ENCODE results near the gene BRD8.
"Not testable (repeated sequence)": the region's sequence is repeated elsewhere in the genome, so short reads cannot be mapped to it uniquely, and the experiment has no call there.

The BRD8 gene

DNA sequence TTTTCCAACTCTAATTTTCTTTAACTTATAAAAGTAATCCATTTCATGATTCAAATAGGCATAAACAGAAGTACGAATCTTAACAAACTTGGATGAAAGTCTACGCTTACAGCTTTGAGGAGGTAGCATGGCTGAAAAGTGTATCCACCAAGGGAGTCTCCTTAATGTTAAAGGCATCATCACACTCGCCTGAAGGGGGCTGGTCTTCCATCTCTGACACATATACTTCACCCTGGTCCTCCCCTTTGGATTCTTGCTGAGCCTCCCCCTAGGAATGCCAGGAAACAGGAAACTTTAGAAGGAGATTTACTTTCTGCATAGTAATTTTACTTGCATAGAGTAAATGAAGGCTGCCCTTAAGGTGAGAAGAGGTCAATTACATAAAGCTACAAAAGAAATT lies 28.9 kb downstream of the BRD8 start:
- TF ChIP-seq EZH2 (IDR thresholded peaks at IDR 0.05) (no peak), POLR2AphosphoS5 (IDR thresholded peaks at IDR 0.05; ENCODE audit: borderline replicate concordance, low read depth, low read length) (no peak), FOXP2 (optimal IDR thresholded peaks at IDR 0.05; ENCODE audit: control extremely low read depth, extremely low read length, insufficient read depth) (no peak)

GRCh38 chr5:138148811-138149210 lies 29.6 kb downstream of the BRD8 start:
- Histone ChIP-seq H3K36me3 (ENCODE audit: insufficient read depth, low read length) (no peaks in the 10 kb centered on the region), H3K27ac (no peak overlapping the region), H3K9me3 (ENCODE audit: low read depth, low read length) (no peaks in the 10 kb centered on the region), H3K9ac (ENCODE audit: insufficient read length) (no peak overlapping the region), H3K4me3 (no peak overlapping the region)
- no peak for DNase-seq (ENCODE audit: low read depth, low spot score)
- TF ChIP-seq POLR2AphosphoS5 (IDR thresholded peaks at IDR 0.05; ENCODE audit: borderline replicate concordance, low read depth, low read length) = no peak
- no peak for TF ChIP-seq FOXP2 (optimal IDR thresholded peaks at IDR 0.05; ENCODE audit: control extremely low read depth, extremely low read length, insufficient read depth)
- TF ChIP-seq EZH2 (IDR thresholded peaks at IDR 0.05) = no peak

More for the DNA sequence above, 28.9 kb downstream of the BRD8 start:
- no peak overlapping the region for H3K9ac ChIP-seq (ENCODE audit: insufficient read length)
- DNase-seq (ENCODE audit: low read depth, low spot score) = no peak
- H3K4me3 ChIP-seq = no peak overlapping the region
- H3K36me3 ChIP-seq (ENCODE audit: insufficient read depth, low read length) = no peaks in the 10 kb centered on the region
- no peaks in the 10 kb centered on the region for H3K9me3 ChIP-seq (ENCODE audit: low read depth, low read length)
- no peak overlapping the region for H3K27ac ChIP-seq

GRCh38 chr5:138143578-138143977 lies 34.9 kb downstream of the BRD8 start:
- not testable (repeated sequence) for H3K9me3 ChIP-seq (ENCODE audit: low read depth, low read length); H3K36me3 ChIP-seq (ENCODE audit: insufficient read depth, low read length); H3K4me3 ChIP-seq; H3K9ac ChIP-seq (ENCODE audit: insufficient read length); H3K27ac ChIP-seq; DNase-seq (ENCODE audit: low read depth, low spot score)

- no peak overlapping the region for H3K27ac ChIP-seq
- no peak overlapping the region for H3K4me3 ChIP-seq
- H3K36me3 ChIP-seq (ENCODE audit: insufficient read depth, low read length) = no peaks in the 10 kb centered on the region
- no peak for TF ChIP-seq EZH2 (IDR thresholded peaks at IDR 0.05)
- TF ChIP-seq FOXP2 (optimal IDR thresholded peaks at IDR 0.05; ENCODE audit: control extremely low read depth, extremely low read length, insufficient read depth) = no peak
- no peak for TF ChIP-seq POLR2AphosphoS5 (IDR thresholded peaks at IDR 0.05; ENCODE audit: borderline replicate concordance, low read depth, low read length)
- no peak overlapping the region for H3K9ac ChIP-seq (ENCODE audit: insufficient read length)
- no peaks in the 10 kb centered on the region for H3K9me3 ChIP-seq (ENCODE audit: low read depth, low read length)
- DNase-seq (ENCODE audit: low read depth, low spot score) = no peak
These were observed 36.7 kb downstream of the BRD8 start for GRCh38 chr5:138141734-138142133.

DNA sequence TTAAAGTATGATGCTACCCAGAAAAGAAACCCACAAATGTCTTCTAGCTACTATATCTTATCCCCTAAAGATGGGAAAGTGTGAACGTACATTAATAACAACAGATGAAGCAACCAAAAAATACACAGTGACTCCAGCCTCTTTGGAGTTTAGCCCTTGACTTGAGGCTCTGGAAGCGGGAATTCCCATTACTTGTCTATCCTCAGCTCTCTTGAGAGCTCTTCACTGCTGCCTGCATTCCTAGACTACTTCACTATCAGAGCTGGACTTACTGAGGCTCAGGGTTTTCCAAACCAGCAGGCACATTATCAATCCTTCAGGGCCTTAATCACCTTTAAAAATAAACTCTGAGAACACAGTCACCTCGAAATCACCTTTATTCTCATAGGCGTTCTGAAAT lies 38.2 kb downstream of the BRD8 start:
- no peaks in the 10 kb centered on the region for H3K36me3 ChIP-seq (ENCODE audit: insufficient read depth, low read length)
- DNase-seq (ENCODE audit: low read depth, low spot score) = no peak
- TF ChIP-seq FOXP2 (optimal IDR thresholded peaks at IDR 0.05; ENCODE audit: control extremely low read depth, extremely low read length, insufficient read depth) (no peak), EZH2 (IDR thresholded peaks at IDR 0.05) (no peak), POLR2AphosphoS5 (IDR thresholded peaks at IDR 0.05; ENCODE audit: borderline replicate concordance, low read depth, low read length) (no peak)
- H3K27ac ChIP-seq = no peak overlapping the region
- no peak overlapping the region for H3K4me3 ChIP-seq
- H3K9ac ChIP-seq (ENCODE audit: insufficient read length) = no peak overlapping the region
- no peaks in the 10 kb centered on the region for H3K9me3 ChIP-seq (ENCODE audit: low read depth, low read length)

GRCh38 chr5:138139781-138140090 lies 38.7 kb downstream of the BRD8 start:
- H3K4me3 ChIP-seq = no peak overlapping the region
- no peaks in the 10 kb centered on the region for H3K36me3 ChIP-seq (ENCODE audit: insufficient read depth, low read length)
- TF ChIP-seq POLR2AphosphoS5 (IDR thresholded peaks at IDR 0.05; ENCODE audit: borderline replicate concordance, low read depth, low read length) = no peak
- no peak for TF ChIP-seq EZH2 (IDR thresholded peaks at IDR 0.05)
- TF ChIP-seq FOXP2 (optimal IDR thresholded peaks at IDR 0.05; ENCODE audit: control extremely low read depth, extremely low read length, insufficient read depth) = no peak
- H3K27ac ChIP-seq = no peak overlapping the region
- H3K9ac ChIP-seq (ENCODE audit: insufficient read length) = no peak overlapping the region
- DNase-seq (ENCODE audit: low read depth, low spot score) = no peak
- H3K9me3 ChIP-seq (ENCODE audit: low read depth, low read length) = no peaks in the 10 kb centered on the region

DNA sequence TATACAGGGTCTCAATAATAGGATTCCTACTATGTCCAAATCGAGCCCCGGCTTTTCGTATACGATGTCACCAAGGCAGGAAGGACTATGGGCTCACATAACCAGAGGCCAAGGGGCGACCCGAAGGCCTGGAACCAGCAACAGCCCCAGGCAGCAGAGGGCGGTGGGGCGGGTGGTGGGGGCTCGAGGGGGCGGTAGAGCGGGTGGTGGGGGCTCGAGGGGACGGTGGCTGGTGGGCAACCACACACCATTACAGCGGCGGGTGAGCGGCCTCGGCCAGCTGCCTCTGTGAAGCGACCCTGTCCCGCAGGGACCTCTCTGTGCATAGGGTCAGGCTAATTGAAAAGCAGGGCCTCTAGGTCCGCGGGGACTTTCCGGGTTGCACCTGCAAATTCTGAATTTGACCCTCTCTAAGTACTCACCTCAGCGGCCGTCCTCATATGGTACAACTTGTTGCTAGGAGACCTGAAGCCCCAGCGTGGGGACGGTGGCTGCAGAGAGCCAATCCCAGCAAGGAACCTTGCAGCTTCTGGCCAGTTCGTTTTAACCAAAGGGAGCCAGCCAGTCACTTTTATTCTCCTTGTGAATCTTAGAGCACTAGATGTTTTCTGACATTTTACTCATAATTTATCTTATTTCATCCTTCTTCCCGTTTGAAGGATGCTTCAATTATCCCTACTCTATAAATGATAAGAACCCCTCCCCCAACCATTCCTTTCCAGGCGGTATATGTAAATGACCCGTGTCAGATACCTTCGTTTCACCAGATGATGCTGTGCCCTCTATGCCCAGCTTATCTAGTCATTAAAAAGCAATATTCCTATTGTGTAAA lies 39.3 kb downstream of the BRD8 start, which contains the start of gene NME5:
TSS of gene NME5 (minus strand) at position 480 of the 832 bp plus-strand sequence. CDS start 648 bp downstream, outside the sequence.
- DNase-seq (ENCODE audit: low read depth, low spot score) = no peak
- Histone ChIP-seq H3K27ac (no peak within 1 kb of the TSS), H3K9me3 (ENCODE audit: low read depth, low read length) (no peaks in the 10 kb centered on the region), H3K36me3 (ENCODE audit: insufficient read depth, low read length) (no peaks in the 10 kb centered on the region), H3K4me3 (no peak within 1 kb of the TSS), H3K9ac (ENCODE audit: insufficient read length) (no peak within 1 kb of the TSS)
- no peak for TF ChIP-seq POLR2AphosphoS5 (IDR thresholded peaks at IDR 0.05; ENCODE audit: borderline replicate concordance, low read depth, low read length)
- no peak for TF ChIP-seq FOXP2 (optimal IDR thresholded peaks at IDR 0.05; ENCODE audit: control extremely low read depth, extremely low read length, insufficient read depth)
- TF ChIP-seq EZH2 (IDR thresholded peaks at IDR 0.05) = no peak

GRCh38 chr5:138132543-138132942 lies 45.9 kb downstream of the BRD8 start:
- TF ChIP-seq FOXP2 (optimal IDR thresholded peaks at IDR 0.05; ENCODE audit: control extremely low read depth, extremely low read length, insufficient read depth) (no peak), POLR2AphosphoS5 (IDR thresholded peaks at IDR 0.05; ENCODE audit: borderline replicate concordance, low read depth, low read length) (no peak), EZH2 (IDR thresholded peaks at IDR 0.05) (no peak)
- Histone ChIP-seq H3K36me3 (ENCODE audit: insufficient read depth, low read length) (no peaks in the 10 kb centered on the region), H3K9ac (ENCODE audit: insufficient read length) (no peak overlapping the region), H3K4me3 (no peak overlapping the region), H3K9me3 (ENCODE audit: low read depth, low read length) (no peaks in the 10 kb centered on the region), H3K27ac (no peak overlapping the region)
- no peak for DNase-seq (ENCODE audit: low read depth, low spot score)

- H3K9ac ChIP-seq (ENCODE audit: insufficient read length) = no peak overlapping the region
- TF ChIP-seq EZH2 (IDR thresholded peaks at IDR 0.05) (no peak), FOXP2 (optimal IDR thresholded peaks at IDR 0.05; ENCODE audit: control extremely low read depth, extremely low read length, insufficient read depth) (no peak), POLR2AphosphoS5 (IDR thresholded peaks at IDR 0.05; ENCODE audit: borderline replicate concordance, low read depth, low read length) (no peak)
- H3K36me3 ChIP-seq (ENCODE audit: insufficient read depth, low read length) = no peaks in the 10 kb centered on the region
- no peak overlapping the region for H3K27ac ChIP-seq
- DNase-seq (ENCODE audit: low read depth, low spot score) = no peak
- no peaks in the 10 kb centered on the region for H3K9me3 ChIP-seq (ENCODE audit: low read depth, low read length)
- H3K4me3 ChIP-seq = no peak overlapping the region
These were observed 49.1 kb downstream of the BRD8 start for GRCh38 chr5:138129347-138129746.
